T47D (cell line): ENCODE data around the gene MAPK1IP1L.
"Not testable (repeated sequence)": the region's sequence is repeated elsewhere in the genome, so short reads cannot be mapped to it uniquely, and the experiment has no call there.

ENCODE experiments used
- DNase-seq, 2 experiments: peaks; one replicate each; pipeline versions ENCODE4 v3.0.0 to v3.0.0-alpha.2; 2011 to 2012; ENCODE audit warnings: low read depth in 1 of 2, low spot score in 1 of 2
- JUND ChIP-seq: IDR thresholded peaks from 2 replicates; pipeline ENCODE4 v1.6.1; 2012; ENCODE audit warnings: low read depth
- in situ Hi-C: cut with HindIII; loops from 2 replicates; pipeline ENCODE4 v1.10.0; 2016; ENCODE audit warnings: low sequenced_read_pairs, low pct_unique_long_range_greater_than_20kb

The MAPK1IP1L gene

DNA sequence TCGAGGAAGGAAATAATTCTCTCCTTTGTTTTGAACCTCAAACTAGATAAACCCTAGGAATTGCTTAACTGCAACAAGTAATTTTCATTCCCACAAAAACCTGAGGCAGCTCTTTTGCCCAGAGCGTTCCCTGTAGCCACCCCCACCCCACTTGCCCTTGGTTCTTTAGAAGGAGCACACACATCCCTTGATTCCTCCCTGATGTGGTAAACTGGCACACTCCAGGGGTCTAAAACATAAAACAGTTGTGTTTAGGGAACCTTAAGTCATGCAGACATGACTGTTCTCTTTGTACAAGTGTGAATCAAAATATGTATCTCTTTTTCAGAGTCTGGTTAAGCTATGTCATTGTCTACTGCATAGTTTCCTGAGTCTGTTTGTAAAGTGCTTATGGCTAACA lies 14.0 kb downstream of the MAPK1IP1L start:
- no peak for DNase-seq
- in situ Hi-C loops: no loop called here
- no peak for TF ChIP-seq JUND

- in situ Hi-C loops: no loop called here
- TF ChIP-seq JUND: no peak
- no peak for DNase-seq
Observed at GRCh38 chr14:55066223-55066622, 14.8 kb downstream of the MAPK1IP1L start.

GRCh38 chr14:55070981-55071411 lies 19.5 kb downstream of the MAPK1IP1L start:
- DNase-seq: no peak
- no peak for TF ChIP-seq JUND
- in situ Hi-C loops: no loop called here

DNA sequence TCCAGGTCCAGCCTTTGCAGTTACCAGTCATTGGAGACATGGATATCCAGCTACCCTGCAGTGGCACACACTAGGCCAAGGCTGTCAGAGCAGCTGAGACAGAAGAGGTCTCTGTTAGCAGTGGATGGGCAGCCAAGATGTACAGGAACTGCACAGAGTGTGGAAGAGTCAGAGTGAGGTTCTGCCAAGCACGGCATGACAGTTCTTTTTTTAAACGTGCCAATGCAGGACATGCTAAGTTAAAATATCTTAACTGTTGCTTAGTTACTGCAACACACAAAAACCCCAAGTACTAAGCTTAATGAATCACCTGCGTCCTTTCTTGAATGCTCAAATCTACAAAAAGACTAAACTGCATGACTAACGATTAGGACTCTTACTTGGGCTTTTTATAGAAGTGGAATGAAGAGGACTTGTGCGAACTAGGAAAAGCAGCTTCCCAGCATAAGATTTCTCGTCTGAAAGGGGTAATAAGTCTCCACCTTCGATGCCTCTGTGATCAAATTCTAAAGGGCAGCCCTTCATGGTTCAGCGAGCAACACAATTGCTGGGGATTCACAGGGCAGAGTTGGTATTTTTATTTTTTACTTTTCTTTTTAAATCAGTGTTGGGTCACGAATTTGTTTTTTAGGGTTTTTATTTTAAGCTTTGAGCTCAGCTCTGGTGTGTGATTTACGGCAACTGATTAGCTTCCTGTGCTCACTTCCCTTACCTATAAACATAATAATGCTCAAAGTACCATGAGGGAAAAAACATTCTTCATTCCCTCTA lies 20.6 kb downstream of the MAPK1IP1L start:
- no peak for TF ChIP-seq JUND
- DNase-seq: no peak
- in situ Hi-C loops: no loop called here

- DNase-seq: no peak
- in situ Hi-C loops: no loop called here
- TF ChIP-seq JUND: no peak
Observed at GRCh38 chr14:55073856-55074255, 22.4 kb downstream of the MAPK1IP1L start.

- in situ Hi-C loops: no loop called here
- TF ChIP-seq JUND: no peak
- peak in 1 of 2 experiments; percentile 19 for DNase-seq
Observed at GRCh38 chr14:55074662-55075061, 23.2 kb downstream of the MAPK1IP1L start.

DNA sequence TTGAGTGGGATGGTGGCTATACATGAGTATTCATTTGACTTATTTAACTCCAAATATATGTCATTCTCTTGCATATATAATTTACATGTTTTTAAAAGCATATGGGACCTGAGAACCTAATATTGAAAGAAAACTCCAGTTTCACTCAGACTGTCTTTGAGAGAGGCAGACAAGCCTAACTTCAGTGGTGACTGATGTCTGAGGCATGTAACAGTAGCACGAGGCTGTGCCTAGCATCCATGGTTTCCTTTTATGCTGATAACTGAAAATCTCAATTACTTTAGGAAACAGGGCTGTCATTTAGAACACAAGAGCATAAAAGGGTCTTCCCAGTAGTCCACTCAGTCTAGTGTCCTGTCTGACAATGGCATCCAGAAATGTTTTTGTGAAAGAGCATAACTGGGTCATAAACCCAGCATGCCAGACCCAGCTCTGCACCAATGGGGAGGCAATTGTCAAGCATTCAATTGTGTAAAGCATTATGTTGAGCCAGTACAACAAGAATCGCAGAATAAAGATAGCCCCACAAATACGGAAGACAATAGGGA lies 24.3 kb downstream of the MAPK1IP1L start:
- in situ Hi-C loops: no loop called here
- no peak for DNase-seq
- no peak for TF ChIP-seq JUND

- no peak for TF ChIP-seq JUND
- in situ Hi-C loops: no loop called here
- no peak for DNase-seq
Observed at GRCh38 chr14:55077170-55078151, 26.0 kb downstream of the MAPK1IP1L start.

GRCh38 chr14:55079961-55080360 lies 28.5 kb downstream of the MAPK1IP1L start:
- in situ Hi-C loops, DNase-seq: not testable (repeated sequence)

DNA sequence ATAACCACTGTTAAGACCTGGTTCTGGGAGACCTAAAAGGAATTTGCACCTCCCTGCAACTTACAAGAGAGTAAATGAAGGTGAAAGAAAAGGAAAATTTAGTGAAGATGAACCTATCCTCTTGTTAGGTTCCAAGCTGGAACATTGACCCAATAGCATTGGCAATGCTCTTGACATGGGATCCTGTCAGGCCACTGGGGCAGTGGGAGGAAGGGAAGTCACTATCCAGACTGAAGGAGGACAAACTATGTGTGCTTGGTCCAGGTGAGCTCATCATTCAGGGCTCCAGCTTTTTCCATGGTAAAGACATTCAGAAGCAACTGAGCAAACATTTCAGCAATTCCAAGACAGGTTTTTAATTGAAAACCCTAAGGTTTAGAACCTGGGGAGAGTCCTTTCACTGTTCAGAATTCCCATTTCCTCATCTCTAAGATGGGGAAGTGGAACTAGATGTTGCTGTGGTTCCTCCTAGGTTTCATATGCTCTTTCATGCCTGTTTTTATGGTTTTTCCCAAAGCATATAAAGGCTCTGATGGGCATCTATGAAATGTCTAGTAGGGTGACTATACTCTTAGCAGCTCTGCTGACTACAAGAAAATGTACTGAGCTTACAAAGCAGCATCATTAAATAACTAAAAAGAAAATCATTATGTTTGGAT lies 33.1 kb downstream of the MAPK1IP1L start:
- in situ Hi-C loops: no loop called here
- no peak for DNase-seq
- no peak for TF ChIP-seq JUND

GRCh38 chr14:55085060-55085660 lies 33.7 kb downstream of the MAPK1IP1L start:
- in situ Hi-C loops: no loop called here
- peak in 1 of 2 experiments; percentile 33 for DNase-seq
- TF ChIP-seq JUND: no peak

GRCh38 chr14:55086938-55087337 lies 35.5 kb downstream of the MAPK1IP1L start:
- in situ Hi-C loops: no loop called here
- no peak for TF ChIP-seq JUND

More at GRCh38 chr14:55086938-55087337, 35.5 kb downstream of the MAPK1IP1L start:
- DNase-seq: no peak
